Body of pancreas (tissue), 4 donors: ENCODE measurements around the gene LRG1. TPM values are rescaled to one million over a fixed set of nuclear protein-coding genes. Genes with fewer than 3 reads are reported as not detected.

Source experiments
- ATAC-seq: fragments of 150-250 bp; one replicate; pipeline ENCODE4 v1.9.1; 2016
- DNase-seq, 4 donors: peaks; one replicate each; pipeline ENCODE4 v3.0.0-alpha.2; 2019
- H3K27ac ChIP-seq, 4 donors: fragments of 200-600 bp; sonication (generic); 1 replicate in 3 of 4; 2 replicates in 1 of 4; pipeline versions ENCODE4 v1.5.1 to v1.6.1; 2016 to 2019; ENCODE audit warnings: mild to moderate bottlenecking in 1 of 4, mixed read lengths in 1 of 4, moderate library complexity in 1 of 4
- H3K27me3 ChIP-seq, 2 donors: fragments of 200-600 bp; sonication (generic); one replicate each; pipeline ENCODE4 v1.6.0; 2016; ENCODE audit warnings: mild to moderate bottlenecking in 1 of 2
- H3K36me3 ChIP-seq, 2 donors: fragments of 200-600 bp; sonication (generic); replicated peaks in 1 of 2; 2 replicates each; pipeline ENCODE4 v1.5.1; 2016; ENCODE audit warnings: low read depth in 2 of 2; ENCODE audit not compliant: insufficient read depth in 1 of 2
- H3K4me1 ChIP-seq: fragments of 200-600 bp; sonication (generic); one replicate; pipeline ENCODE4 v1.6.0; 2016
- H3K4me3 ChIP-seq, 2 donors: fragments of 200-600 bp; sonication (generic); 1 replicate in 1 of 2; 2 replicates in 1 of 2; pipeline ENCODE4 v1.5.1; 2016 to 2019
- H3K9me3 ChIP-seq, 3 donors: fragments of 200-600 bp; sonication (generic); 1 replicate in 2 of 3; 2 replicates in 1 of 3; pipeline ENCODE4 v1.5.1; 2016
- POLR2A ChIP-seq, 3 donors: fragments of 450-650 bp; IDR thresholded peaks; one replicate each; pipeline ENCODE4 v1.6.1; 2016; ENCODE audit warnings: antibody characterized with exemption in 3 of 3, mild to moderate bottlenecking in 2 of 3
- WGBS, 2 donors: methylation state at CpG; one replicate each; pipeline ENCODE4 v1.1.5; 2017; 5-methylcytosine and 5-hydroxymethylcytosine counted together
- intact Hi-C: fragments of 100-400 bp; cut with DNase I; formaldehyde crosslinking; loops from one replicate; pipeline ENCODE4 v1.15.1; 2023
- total RNA-seq, 2 donors: library from RNA; depleted of rRNA; stranded (reverse); fragments of >200 nt; gene quantifications; one replicate each; pipeline ENCODE4 v1.1.0, GENCODE V29; 2016
- TF ChIP-seq, protein P1 (sequence below), 7 experiments: fragments of 450-650 bp in 4 of 7; fragments of 200-600 bp in 3 of 7; sonication (generic) in 3 of 7; IDR thresholded peaks; one replicate each; pipeline ENCODE4 v1.5.1; 2016 to 2019; ENCODE audit warnings: antibody characterized with exemption in 7 of 7

LRG1 gene
- total RNA-seq, 2 donors from 2014 or later, result 8.8 to 21.1 TPM

DNA sequence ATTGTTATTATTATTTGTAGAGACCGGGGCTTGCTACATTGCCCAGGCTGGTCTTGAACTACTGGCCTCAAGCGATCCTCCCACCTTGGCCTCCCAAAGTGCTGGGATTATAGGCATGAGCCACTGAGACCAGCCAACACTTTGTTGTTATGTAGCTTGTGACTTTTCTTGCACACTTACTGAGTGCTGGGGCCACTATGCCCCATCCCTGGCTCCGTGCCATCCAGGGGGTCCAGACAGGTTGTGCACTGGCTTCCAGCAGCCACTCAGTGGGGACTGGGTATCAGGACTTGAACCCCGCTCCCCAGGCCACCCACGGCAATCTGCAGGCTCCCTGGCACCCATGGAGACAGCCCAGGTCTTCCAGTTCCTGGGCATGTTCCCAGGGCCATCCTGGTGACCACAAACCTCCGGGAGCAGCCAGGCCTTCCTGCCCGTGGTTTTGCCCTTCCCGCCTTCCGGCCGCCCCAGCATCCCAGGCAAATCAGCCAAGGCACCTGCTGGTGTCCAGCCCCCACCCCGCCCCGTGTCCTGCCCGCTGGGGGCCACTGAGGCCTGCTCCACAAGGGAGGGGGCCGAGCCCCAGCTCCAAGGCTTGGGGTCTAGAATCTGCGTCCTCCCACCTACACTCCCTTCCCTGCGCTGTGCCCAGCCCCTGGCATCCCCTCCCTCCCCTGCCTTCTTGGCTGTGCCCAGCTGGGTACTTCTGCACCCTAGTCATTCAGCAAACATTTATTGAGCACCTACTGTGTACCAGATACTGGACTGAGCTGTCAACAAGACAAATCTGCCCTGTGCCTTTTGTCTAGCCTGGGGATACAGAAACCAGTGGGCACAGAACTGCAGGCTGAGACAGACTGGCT, 43.4 kb upstream of the LRG1 start:
- peaks cover 0 to 20% of the 10 kb centered on the region in 2 donors for H3K27me3 ChIP-seq
- no peak for DNase-seq
- ATAC-seq, result no peak
- H3K4me1 ChIP-seq, result peaks cover 16% of the 10 kb centered on the region
- H3K4me3 ChIP-seq, result no peak overlapping the region
- TF ChIP-seq, protein P1, sequence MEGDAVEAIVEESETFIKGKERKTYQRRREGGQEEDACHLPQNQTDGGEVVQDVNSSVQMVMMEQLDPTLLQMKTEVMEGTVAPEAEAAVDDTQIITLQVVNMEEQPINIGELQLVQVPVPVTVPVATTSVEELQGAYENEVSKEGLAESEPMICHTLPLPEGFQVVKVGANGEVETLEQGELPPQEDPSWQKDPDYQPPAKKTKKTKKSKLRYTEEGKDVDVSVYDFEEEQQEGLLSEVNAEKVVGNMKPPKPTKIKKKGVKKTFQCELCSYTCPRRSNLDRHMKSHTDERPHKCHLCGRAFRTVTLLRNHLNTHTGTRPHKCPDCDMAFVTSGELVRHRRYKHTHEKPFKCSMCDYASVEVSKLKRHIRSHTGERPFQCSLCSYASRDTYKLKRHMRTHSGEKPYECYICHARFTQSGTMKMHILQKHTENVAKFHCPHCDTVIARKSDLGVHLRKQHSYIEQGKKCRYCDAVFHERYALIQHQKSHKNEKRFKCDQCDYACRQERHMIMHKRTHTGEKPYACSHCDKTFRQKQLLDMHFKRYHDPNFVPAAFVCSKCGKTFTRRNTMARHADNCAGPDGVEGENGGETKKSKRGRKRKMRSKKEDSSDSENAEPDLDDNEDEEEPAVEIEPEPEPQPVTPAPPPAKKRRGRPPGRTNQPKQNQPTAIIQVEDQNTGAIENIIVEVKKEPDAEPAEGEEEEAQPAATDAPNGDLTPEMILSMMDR (IDR thresholded peaks at IDR 0.05), result no peak
- TF ChIP-seq POLR2A (IDR thresholded peaks at IDR 0.05), result no peak
- intact Hi-C loops, result no loop called here
- WGBS, 2 donors, result 62 to 100% methylated on average over 2 to 15 of the region's 16 CpGs
- no peak overlapping the region for H3K27ac ChIP-seq
- H3K36me3 ChIP-seq, result no peaks in the 10 kb centered on the region
- no peaks in the 10 kb centered on the region for H3K9me3 ChIP-seq

DNA sequence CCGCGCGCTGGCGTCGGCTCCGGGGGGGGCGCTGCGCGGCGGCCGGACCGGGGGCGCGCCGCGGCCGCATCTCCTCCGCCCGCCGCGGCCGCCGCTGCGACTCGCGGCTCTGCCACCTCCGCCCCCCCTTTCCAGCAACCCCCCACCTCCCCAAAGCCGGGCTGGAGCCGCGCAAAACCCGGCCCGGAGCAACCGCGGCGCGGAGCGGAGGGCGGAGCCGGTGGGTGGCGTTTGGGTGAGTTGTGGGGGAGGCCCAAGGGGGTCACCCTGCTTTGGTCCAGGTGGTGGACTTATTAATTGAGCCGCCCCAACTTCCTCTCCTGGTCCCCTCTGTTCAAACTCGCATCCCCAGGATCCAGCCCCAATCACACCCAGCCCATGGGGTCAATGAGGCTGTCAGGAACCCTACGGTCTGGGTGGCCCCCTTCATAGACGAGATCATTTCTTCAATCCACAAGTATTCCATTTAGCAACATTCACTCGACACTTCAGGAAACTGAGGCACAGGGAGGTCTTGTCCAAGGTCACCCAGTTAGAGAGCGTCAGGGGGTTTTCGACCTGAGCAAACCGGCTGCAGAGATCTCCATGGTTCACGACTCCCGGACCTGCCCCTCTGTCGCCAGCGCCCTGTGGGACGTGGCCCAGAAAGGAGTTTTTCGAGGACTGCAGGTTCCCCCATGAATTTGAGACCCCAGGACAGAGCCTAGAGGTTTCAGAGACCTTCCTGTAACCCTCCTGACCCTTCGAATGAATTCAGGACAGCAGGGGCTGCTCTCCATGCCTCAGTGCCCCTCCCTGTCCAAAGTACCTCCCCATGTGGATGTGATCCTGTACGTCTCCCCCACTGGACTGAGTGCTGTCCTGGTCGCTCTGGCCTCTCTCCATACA, 42.1 kb upstream of the LRG1 start:
- peaks cover 16% of the 10 kb centered on the region for H3K4me1 ChIP-seq
- WGBS, 2 donors, result 17 to 46% methylated on average over 14 to 42 of the region's 57 CpGs
- H3K36me3 ChIP-seq, result no peaks in the 10 kb centered on the region
- no peak overlapping the region for H3K4me3 ChIP-seq
- DNase-seq (no peak), ATAC-seq (no peak)
- intact Hi-C loops, result no loop called here
- H3K9me3 ChIP-seq, result no peaks in the 10 kb centered on the region
- no peak for TF ChIP-seq POLR2A (IDR thresholded peaks at IDR 0.05)
- TF ChIP-seq, protein P1 (IDR thresholded peaks at IDR 0.05), result no peak
- peaks cover 0 to 20% of the 10 kb centered on the region in 2 donors for H3K27me3 ChIP-seq
- H3K27ac ChIP-seq, result no peak overlapping the region

DNA sequence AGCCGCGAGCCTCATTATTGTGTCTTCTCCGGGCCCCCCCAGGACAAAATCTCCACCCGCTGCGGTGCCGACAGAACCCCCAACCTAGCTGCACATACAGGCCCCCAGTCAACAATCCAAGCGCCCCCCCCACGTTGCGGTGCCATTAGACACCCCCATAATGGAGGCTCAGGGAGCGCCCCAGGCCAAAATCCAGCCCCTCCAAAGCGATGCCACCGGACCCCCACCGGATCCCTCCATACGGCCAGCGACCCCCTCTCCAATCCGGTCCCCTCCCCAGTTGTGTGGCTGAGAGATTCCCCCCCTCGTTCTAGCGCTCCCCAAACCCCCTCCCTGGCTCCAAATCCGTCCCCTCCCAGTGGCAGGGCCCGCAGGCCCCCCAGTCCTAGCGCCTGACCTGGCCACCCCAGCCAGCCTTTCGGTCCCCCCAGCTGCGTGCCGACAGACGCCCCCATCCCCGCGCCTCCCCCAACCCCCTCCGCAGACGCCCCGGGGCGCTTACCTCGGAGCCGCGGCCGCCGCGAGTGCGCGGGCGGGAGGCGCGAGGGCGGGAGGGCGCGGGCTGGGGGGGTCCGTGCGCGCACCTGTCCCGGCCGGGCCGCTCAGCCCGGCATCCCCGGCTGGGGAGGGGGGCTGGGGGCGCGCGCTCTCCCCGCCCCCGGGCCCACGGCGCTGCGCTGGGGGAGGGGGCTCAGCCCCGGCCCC, 41.3 kb upstream of the LRG1 start:
- Histone ChIP-seq H3K4me3 (no peak overlapping the region), H3K36me3 (no peaks in the 10 kb centered on the region), H3K9me3 (no peaks in the 10 kb centered on the region), H3K27ac (no peak overlapping the region), H3K4me1 (peaks cover 16% of the 10 kb centered on the region), H3K27me3 (peaks cover 0 to 20% of the 10 kb centered on the region in 2 donors)
- no peak for TF ChIP-seq POLR2A (IDR thresholded peaks at IDR 0.05)
- TF ChIP-seq, protein P1 (IDR thresholded peaks at IDR 0.05), result no peak
- WGBS, 2 donors, result 0 to 2% methylated on average over 2 to 22 of the region's 62 CpGs
- DNase-seq, result no peak
- intact Hi-C loops, result no loop called here
- ATAC-seq, result no peak

DNA sequence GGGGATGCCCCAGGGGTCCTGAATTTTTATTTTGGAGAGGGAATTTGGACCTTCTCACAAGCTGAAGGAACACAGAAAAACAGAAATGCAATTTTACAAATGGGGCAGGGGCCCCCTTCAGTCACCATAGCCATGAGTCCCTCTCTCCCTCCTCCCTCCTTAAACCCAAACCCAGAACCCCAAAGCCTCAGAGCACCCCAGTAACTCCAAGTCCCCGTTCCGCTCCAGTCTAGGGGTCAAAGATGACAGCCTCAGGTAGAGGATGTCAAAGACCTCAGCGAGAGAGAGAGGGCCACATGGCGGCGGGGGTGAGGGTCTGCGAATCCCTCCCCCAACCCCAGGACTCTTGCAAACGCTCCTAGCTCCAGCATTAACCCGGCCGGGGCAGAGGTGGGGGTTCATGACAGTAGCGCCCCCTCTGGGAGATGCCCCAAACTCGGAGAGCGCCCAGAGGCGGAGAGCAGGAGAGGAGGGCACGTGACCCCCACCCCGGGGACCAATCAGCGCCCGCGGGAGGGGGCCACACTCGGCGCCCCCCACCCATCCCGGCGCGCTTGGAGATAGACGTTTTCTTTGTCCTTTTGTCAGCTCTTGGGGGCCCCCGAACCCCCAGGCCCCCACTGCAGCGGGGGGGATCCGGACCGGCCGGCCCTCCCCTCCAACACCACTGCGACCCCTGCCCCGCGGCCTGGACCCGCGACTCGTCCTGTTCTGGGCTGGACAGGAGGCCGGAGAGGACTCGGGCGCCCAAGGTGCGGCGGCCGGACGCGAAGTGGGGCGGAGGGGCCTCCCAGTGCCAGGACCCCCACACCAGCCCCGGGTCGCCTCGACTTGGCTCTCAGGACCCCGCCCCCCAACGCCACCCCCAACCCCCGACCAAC, 40.4 kb upstream of the LRG1 start:
- TF ChIP-seq POLR2A (IDR thresholded peaks at IDR 0.05), result no peak
- TF ChIP-seq, protein P1 (IDR thresholded peaks at IDR 0.05), result no peak
- intact Hi-C loops, result no loop called here
- H3K27ac ChIP-seq, result no peak overlapping the region
- H3K4me3 ChIP-seq, result no peak overlapping the region
- H3K36me3 ChIP-seq, result no peaks in the 10 kb centered on the region
- WGBS, 2 donors, result 6% methylated on average over 16 to 41 of the region's 50 CpGs
- peaks cover 16% of the 10 kb centered on the region for H3K4me1 ChIP-seq
- H3K27me3 ChIP-seq, result peaks cover 0 to 23% of the 10 kb centered on the region in 2 donors
- DNase-seq, result no peak
- H3K9me3 ChIP-seq, result no peaks in the 10 kb centered on the region
- ATAC-seq, result no peak
